Placental epithelial cell (primary cell): ENCODE data around the gene KLHL2. TPM values are rescaled to one million over a fixed set of nuclear protein-coding genes. Genes with fewer than 3 reads are reported as not detected.

ENCODE experiments used
- small RNA-seq: library from RNA; depleted of rRNA; stranded (forward); fragments of <200 nt; gene quantifications from one replicate; pipeline ENCODE3, GENCODE V24; 2012
- total RNA-seq: library from RNA; depleted of rRNA; stranded (reverse); fragments of >200 nt; gene quantifications from 2 replicates; pipeline ENCODE4 v1.2.3, GENCODE V29; 2012

The KLHL2 gene
- total RNA-seq: 14.5 and 15.3 TPM in 2 replicates

DNA sequence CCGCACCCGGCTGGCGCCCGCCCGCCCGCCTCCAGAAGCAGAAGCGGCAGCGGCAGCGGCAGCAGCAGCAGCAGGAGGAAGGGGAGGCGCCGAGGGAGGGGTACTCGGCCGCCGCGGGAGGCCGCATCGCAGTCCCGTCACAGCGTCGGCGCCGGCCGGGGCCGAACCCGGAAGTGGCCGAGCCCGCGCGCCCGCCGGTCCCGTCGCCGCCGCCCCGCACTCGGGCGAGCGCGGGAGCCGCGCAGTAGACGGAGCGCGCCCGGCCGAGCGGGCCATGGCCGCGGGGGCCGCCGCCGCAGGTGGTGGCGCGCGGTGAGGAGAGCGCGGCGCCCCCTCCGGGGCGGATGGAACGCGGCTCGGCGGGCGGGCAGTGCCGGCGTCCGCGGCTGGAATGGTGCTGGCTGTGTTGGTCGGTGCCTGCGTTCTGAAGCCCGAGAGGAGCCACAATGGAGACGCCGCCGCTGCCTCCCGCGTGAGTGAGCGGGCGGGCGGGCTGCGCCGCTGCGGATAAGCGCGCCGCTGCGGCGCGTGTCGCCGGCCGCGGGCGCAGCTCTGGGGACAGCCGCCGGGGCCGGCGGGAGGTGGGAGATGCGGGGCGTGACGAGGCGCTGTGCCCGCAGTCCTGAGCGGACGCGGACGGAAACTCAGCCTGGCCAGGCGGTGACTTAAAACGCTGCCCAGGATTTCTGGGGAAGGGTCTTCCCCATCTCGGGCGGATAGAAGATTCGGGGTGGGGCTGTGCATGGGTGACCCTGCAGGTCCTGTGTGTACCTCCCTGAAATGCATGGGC is at the start of gene KLHL2:
Gene KLHL2, plus strand, starts transcription at position 131 of the 790 bp plus-strand sequence. Its CDS starts 316 bp downstream, at position 447.

DNA sequence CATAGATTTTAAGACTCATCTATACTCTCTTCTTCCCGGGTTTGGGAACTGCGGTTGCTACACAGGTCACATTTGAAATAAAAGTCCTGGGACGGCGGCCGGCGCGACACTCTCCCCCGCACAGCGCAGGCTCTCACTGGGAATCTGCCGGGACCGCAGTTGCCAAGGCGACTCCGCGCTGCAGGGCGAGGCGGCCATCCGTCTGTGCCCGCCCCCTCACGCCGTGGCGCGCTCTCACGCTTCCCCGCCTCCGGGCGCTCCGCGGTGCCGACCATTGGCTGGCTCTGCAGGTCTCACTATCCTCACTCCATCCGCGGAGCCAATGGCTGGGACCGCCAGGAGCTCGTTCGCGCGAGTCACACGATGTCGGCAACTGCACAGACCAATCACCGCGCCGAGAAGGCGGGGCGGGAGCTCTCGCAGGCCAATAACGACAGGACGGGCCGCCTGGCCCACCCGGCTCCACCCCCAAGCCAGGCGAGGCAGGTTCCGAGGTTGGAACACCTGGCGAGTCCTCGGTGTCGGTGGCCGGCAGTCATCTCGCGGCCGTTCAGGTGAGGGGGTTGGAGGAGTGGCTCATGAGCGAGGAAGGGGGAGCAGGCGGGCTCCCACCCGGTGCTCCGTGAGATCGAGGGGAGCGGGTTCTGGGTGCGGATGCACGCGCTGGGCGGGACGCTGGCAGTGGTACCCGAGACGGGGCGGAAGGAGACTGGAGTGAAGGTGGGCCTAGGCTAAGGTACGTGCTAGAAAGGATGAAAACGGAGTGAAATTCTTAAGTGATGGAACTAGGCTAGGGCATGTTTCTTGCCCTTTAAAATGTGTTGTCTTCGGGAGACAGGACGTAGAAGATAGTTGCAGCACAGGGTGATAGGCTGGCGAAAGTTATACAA is 120.1 kb downstream of the KLHL2 start, which contains the start of gene MSMO1:
Gene MSMO1, plus strand, starts transcription at position 459 of the 890 bp plus-strand sequence. CDS start 5,702 bp downstream, outside the sequence.

Small RNA genes within 50 kb of the gene (small RNA-seq; reads per million reads assigned to genes)
- not detected for gene RNU4-87P

Other genes starting within 250 kb of the KLHL2 start
- gene TRIM61, start 229.9 kb upstream of the KLHL2 start, total RNA-seq: 5.9 and 8.1 TPM in 2 replicates
- not detected in 2 replicates for gene TRIM60, start 175.6 kb upstream of the KLHL2 start, total RNA-seq
- gene TRIM75, start 153.7 kb upstream of the KLHL2 start, total RNA-seq: not detected in 2 replicates
- 3.9 and 15.0 TPM in 2 replicates for gene TMEM192, start 94.7 kb upstream of the KLHL2 start, total RNA-seq
- gene MSMO1, start 120.1 kb downstream of the KLHL2 start, total RNA-seq: 44.4 and 213 TPM in 2 replicates
- 1.5 and 4.7 TPM in 2 replicates for gene CPE, start 171.4 kb downstream of the KLHL2 start, total RNA-seq